HG03064 (cell line): ENCODE measurements around the gene FRMD1.

Source experiments
- ATAC-seq: cut with Tn5 transposase; IDR thresholded peaks from one replicate; pipeline ENCODE4 v1.9.1; 2021; ENCODE audit warnings: low read depth; ENCODE audit not compliant: unreplicated experiment

The FRMD1 gene

DNA sequence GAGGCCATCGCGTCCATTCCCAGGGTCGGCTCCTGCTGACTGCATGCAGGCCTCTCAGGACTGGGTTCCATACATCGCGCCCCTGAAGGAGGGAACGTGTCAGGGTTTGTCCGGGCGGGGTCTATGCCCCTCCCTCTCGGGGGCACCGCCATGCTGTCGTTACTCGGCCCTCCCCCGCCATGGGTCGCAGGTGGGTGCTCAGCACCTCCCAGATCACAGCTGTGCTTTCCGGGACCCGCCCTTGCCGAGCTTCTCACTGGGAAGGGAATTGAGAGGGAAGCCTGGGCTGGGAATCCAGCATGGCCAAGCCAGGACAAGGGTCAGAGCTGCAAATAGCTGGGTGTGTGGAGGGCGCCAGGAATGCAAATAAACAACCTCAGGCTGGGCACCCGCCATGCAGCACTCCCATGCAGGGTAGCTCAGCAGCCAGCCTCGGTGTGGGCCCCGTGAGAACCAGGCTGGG lies at the start of gene FRMD1:
FRMD1 (minus strand) TSS at position 270 of the 463 bp plus-strand sequence; CDS start at position 152, 118 bp downstream.
- ATAC-seq, result no peak

- ATAC-seq, result no peak
These were observed 49.1 kb upstream of the FRMD1 start for GRCh38 chr6:168128006-168128630.

DNA sequence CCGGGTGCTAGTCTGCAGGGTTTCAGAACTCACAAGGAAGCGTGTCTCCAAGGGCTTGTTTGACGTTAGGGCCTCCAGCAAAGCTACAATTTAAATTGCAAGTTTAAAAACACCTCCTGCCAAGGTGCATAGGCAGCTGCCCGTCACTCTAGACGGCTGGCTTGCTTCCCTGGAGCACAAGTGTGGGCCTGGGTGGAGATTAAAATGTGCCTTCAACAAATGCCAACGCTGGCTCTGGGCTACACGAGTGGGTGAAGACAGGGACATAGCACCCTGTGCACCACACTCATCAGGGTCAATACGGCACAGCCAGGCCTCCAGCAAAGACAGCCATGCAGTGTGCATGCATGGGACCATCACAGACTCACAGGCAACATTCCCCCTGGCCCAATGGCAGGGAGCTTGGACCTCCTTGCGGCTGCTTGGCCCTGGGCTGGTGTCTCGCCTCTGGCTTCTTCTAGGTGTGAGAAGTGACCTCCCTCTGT lies 48.4 kb upstream of the FRMD1 start:
- no peak for ATAC-seq

GRCh38 chr6:168126566-168127383 lies 47.8 kb upstream of the FRMD1 start:
- no peak for ATAC-seq

GRCh38 chr6:168125429-168126001 lies 46.5 kb upstream of the FRMD1 start:
- no peak for ATAC-seq

DNA sequence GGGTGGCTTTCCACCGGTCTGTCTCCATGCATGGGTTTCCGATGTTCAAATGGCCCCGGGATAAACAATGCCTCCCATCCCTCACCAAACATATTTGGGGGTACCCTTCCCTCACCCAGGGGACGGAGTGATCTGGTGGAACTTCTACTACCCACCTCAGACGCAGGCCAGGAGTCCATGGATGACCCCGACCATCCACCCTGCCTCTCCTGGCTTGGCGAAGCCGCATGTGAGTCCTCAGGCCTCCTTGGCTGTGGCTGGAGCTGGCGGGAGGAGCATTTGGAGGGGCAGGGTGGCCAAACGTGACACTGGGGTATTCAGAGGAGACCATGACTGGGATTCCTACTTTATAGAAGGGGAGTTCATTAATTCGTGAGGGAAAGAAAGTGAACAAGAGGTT lies 45.9 kb upstream of the FRMD1 start:
- ATAC-seq, result no peak

DNA sequence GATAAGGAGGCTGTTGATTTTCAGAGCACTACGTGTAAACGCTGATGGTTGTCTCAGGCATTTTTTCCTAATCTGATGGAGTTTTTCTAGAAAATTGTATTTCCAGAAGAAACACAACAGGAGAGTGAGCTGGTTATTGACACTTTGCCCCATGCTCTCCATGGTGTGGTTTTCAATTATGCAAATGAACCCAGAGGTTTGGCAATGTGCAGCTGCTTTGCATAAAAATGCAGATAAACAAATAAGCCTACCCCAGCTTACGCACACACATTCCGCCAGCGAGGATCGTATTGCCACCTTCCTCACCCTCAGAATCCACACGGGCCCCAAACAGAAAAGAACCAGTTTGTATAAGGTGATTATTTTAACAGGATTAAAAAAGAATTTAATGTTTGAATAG lies 45.1 kb upstream of the FRMD1 start:
- no peak for ATAC-seq

DNA sequence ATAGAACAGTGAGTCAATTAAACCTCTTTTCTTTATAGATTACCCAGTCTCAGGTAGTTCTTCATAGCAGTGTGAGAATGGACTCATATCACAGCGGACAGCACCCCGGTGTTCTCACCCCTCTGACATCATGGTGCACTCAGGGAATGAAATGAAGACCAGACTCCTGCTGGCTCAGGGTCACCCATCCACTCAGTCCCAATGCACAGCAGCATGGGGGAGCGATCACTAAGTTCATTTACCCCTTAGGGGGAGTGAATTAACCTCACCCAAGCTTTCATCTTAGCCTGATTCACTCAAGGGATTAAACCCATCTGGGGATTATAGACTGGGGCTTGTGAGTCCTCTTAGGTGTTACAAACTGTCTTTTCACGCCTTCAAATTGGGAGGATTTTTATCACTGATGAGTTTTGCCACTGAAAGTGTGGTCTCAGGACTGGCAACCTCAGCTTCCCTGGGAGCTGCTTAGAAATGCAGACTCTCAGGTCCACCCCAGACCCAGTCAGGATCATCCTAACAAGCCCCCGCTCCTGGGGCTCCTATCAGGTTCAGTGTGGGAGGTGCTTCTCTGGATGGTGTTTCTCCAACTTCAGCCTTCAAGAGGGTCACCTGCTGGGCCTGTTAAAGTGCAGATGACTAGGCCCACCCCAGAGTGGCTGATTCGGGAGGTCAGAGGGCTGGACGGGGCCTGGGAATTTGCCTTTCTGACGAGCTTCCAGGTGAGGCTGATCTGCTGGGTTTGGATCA lies 44.3 kb upstream of the FRMD1 start:
- no peak for ATAC-seq

- ATAC-seq, result no peak
These were observed 43.5 kb upstream of the FRMD1 start for GRCh38 chr6:168122521-168122920.

DNA sequence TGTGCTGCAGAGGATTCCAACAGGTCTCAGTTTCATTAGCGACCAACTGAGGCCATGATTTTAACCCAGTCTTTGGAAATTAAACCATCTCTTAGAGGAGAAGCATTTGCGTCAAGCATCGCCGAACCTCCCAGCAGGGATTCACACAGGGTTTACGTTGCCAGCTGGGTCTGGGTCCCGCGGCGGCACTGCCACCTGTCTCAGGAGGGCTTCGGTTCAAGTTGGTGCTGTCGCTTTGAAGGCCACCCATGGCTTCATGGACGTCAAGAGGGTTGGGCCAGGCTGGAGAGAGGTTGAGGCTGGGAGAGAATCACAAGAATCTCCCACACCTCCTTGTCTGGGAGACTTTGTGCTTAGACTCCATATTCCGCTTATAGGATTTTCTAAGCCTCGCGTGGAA lies 43.0 kb upstream of the FRMD1 start:
- ATAC-seq, result no peak

DNA sequence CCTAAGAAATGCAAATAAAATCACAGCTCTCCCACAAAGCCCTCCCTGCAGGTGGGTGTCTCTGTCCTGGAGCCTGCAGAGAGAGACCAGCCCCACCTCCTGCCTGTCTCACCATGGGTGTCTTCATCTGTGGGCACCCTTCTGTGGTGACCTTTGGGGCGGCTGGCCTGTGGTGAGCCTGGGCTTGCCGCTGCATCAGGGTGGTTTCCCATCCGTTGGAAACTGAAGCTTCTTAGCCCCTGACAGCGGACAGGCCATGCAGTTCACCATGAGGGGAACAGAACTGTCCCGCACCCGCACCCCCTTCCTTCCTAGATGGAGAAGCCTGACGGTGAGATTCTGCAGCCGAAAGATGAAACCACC lies 42.3 kb upstream of the FRMD1 start:
- ATAC-seq, result no peak

- no peak for ATAC-seq
These were observed 41.6 kb upstream of the FRMD1 start for GRCh38 chr6:168120390-168121302.

DNA sequence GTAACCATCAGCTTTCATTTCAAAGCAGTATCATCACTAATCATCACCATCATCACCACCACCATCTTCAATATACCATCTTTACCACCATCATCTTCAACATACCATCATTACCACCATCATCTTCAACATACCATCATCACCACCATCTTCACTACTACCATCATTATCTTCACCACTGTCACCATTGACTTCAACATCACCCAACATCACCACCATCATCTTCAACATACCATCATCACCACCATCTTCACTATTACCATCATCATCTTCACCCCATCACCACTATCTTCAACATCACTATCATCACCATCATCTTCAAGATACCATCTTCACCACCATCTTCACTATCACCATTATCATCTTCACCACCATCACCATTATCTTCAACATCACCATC lies 40.5 kb upstream of the FRMD1 start:
- ATAC-seq, result no peak

DNA sequence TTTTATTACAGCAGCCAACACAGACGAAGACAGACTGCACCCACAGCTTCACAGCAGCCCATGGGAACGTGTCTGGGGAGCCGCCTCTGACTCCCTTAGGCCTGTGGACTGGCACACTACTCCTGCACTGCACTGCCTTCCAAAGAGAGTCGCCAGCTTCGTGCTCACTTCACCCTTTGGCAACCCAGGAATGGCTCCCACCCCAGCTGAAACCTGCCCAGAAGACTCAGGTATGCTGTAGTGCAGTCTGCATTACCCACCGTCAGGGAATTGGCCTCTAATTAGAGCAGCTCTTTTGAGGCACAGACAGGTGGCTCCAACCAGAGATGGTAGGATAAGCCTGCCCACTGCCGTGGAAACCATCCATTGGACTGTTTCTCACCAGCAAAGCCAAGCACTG lies 39.9 kb upstream of the FRMD1 start:
- ATAC-seq, result no peak

- no peak for ATAC-seq
These were observed 38.9 kb upstream of the FRMD1 start for GRCh38 chr6:168117942-168118341.

GRCh38 chr6:168116975-168117899 lies 38.2 kb upstream of the FRMD1 start:
- no peak for ATAC-seq

DNA sequence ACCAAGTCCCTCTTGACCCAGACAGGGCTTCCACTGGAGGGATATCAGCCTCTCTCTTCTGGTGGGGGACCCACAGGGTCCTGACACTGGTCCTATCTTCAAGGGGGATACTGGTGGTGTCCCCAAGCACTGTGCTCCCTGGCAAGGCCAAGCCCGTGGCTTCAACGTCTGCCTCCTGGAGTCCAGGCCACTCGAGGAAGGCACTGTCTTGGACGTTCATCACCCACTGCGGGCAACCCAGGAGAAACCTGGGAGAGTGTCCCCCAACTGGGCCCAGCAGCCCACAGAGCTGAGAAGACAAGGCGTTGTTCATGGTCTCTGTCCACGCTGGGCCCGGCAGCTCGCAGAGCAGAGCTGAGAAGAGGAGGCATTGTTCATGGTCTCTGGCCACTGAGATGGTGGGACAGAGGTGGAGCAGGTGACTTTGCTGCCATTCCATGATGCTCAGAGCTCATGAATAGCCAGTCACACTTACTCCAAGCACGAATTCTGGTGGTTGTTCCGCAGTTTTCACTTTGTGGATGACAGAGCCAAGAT lies 37.5 kb upstream of the FRMD1 start:
- ATAC-seq, result no peak

DNA sequence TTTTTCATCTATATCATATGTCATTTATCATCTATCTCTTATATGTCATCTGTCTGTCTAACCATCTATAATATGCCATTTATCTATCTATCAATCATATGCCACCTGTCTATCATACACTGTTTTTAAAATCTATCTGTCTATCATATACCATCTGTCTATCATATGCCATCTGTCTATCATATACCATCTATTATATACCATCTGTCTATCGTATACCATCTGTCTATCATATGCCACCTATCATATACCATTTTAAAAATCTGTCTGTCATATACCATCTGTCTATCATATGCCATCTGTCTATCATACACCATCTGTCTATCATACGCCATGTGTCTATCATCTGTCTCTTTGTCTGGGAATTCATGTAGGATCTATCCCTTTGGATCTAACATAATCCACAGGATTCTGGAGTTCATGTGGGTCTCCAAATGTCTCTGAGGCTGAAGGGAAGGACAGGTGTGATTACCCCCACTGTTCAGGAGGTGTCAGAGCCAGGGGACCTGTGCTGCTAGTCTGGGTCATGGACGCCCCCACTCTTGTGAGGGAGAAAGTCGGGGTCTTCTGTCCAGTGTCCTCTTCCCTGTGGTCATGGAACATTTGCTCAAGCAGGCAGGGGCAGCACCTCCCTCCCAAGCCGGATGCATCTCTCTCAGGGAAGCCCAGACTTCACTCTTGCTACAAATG lies 36.9 kb upstream of the FRMD1 start:
- ATAC-seq, result no peak
